ENCODE results near the gene LTBP1.
"Not testable (repeated sequence)": the region's sequence is repeated elsewhere in the genome, so short reads cannot be mapped to it uniquely, and the experiment has no call there.

LTBP1 gene

DNA sequence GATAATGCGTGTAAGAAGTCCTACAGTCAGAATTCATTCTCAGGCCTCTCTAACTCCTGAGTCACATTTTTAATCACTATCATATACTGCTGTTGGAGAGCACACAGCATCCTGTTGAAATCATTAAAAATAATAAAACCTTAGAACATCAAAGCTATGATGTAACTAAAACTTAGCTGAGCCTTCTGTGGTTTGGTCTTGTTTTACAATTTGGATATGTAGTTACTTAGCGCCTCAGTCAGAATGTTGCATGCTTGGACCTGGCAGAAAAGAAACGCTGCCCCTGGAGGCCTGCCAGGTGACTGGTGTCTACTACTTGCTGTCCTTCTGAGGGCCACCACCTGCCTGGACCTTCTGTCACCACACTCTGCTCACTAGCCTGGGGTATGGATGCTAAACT is 268.5 kb downstream of the LTBP1 start:
- in situ Hi-C loops (cut with MboI; ENCODE audit: low sequenced_read_pairs): no loop called here

DNA sequence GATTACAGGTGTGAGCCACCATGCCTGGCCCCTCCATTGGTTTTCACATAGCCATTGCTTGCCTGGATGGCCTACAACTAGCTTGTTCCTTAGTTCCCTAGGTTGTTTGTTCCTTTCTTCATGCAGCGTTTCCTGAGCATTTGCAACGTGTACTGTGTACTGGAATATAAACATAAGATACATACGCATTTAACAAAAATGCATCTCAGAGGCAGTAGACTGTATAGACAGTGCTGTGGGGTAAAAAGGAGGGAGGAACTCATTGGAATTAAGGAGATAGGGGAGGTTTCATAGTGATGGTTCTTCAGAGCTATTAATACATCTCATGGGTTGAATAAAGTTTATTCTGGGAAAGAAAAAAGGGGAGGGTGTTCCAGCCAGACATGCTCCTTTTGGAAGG is 269.2 kb downstream of the LTBP1 start:
- in situ Hi-C loops (cut with MboI; ENCODE audit: low sequenced_read_pairs): no loop called here

DNA sequence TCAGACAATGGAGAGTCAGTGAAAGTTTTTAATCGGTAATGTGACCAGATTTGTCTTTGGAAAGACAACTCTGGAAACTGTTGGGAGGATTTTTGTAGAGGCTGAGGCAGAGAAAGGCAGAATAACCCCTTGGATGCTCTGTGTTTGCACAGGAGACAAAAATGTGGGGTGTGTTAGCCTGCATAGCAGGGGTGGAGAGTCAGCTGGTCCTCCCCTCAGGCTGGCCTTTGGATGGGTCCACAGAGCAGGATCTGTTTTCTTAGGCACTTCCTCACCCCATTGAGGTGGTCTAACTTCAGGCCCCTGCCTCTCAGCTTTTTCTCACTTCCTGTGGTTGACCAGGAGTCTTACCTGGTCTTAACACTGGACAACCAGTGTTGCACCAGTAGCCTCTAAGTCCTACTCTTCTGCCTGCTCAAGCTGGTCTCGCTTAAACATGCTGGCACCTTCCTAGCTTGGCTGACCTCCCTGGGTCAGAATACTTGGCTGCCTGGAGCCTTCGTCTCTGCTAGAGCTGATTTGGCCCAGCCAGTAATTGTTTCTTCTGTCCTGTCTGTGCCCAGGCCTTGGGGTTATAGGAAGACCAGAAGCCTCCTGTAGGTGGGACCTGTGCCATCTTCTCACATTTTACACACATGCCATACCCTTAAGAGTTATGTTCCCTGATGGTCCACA is 269.9 kb downstream of the LTBP1 start:
- in situ Hi-C loops (cut with MboI; ENCODE audit: low sequenced_read_pairs): no loop called here

DNA sequence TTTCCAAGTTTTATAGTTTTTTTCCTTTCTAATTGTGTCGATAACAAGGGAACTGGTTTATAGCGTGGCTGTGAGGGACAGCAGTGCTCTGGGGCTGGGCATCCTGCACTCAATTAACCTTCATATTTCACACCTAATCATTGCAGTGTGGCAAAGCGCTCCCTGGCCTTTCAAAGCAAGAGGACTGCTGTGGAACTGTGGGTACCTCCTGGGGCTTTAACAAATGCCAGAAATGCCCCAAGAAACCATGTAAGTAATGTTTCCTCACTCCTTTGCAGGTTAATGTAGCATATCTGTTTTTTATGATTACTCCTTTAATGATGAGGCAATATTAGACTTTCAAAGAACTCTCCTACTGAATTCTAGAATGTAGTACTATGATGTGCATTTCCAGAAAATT is 270.7 kb downstream of the LTBP1 start:
- in situ Hi-C loops (cut with MboI; ENCODE audit: low sequenced_read_pairs): no loop called here

DNA sequence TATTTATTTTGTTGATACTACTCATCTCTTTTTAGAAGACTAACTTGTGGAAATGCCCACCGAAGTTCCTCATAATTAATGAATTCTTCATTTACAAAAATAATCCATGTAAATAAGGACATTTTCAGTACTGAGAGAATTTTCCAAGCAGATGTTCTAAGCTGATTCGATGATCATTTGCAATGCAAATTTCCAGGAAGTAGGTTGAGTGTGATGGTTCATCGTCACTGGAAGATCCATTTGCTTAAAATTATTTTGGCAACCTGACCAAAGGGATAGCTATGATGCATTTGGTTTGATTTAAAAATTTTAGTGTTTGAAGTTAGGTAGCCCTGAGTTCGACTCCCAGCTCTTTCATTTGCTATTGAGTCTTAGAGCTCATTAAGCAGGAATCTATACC is 272.4 kb downstream of the LTBP1 start:
- in situ Hi-C loops (cut with MboI; ENCODE audit: low sequenced_read_pairs): no loop called here

DNA sequence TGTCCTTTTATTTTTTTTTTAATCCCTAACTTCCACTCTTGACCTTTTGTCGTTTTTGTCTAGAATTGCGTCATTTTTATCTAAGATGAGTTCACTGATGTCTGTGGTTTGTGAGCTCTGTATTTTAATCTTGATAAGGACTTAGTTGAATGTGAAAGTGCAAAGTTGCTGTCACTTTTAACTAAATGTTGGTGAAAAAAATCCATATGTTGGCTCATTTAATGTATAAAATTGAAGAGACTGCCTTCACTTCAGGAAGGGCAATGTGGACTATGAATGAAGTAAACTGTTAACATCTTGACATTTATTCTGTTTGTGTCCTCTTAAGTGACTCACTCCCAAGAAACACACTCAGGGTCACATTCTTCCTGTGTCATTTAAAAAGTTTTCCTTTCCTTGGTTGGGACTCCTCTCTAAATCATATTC is 273.1 kb downstream of the LTBP1 start:
- in situ Hi-C loops (cut with MboI; ENCODE audit: low sequenced_read_pairs): no loop called here

DNA sequence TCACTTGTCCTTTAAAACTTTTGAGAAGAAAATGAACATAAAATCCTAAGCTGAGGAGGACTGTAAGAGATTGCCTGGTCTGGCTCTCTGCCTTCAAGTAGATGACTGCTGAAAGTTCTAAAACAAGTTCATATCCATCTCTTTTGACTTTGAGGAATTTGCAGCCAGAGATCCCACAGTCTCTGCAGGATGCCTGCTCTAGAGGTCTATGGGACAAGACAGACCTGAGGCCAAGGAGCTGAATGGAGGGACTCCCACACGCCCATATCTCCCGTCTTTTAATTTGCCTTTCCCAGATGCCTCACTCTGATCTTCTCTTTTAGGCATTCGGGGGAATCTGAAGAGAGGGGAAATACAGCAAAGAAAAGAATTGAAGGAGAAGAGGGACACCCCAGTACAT is 273.8 kb downstream of the LTBP1 start:
- in situ Hi-C loops (cut with MboI; ENCODE audit: low sequenced_read_pairs): no loop called here

DNA sequence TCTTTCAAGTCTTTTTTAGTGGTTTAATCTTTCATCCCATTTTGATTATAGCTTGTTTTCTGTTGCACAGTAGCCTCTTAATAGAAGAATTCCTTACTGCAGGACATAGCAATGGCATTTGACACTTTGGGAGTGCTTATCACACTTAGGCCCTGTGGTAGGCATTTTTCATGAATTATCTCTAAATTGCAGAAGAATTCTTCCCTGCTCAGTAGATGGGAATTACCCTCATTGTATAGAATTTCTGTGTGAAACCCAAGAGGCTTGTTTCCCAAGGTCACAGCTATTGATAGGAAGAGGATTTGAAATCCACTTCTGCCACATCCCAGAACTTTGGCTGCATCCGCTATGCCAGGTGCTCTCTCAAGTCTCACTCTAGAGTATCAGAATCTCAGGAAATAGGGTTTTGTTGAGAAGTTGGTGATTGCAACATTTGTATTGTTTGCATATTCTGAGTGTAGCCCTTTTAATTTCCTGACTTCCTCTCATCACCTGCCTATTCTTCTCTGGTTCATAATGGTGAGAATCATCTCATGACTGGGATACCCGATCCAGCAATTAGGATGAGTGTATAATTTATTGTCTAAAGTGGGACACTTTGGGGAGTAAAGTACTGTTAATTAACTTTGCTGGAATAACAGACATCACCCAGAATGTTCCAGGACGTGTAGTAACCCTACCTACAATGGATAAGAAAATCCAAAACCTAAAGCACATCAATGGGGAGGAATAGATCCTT is 274.5 kb downstream of the LTBP1 start:
- in situ Hi-C loops (cut with MboI; ENCODE audit: low sequenced_read_pairs): no loop called here

DNA sequence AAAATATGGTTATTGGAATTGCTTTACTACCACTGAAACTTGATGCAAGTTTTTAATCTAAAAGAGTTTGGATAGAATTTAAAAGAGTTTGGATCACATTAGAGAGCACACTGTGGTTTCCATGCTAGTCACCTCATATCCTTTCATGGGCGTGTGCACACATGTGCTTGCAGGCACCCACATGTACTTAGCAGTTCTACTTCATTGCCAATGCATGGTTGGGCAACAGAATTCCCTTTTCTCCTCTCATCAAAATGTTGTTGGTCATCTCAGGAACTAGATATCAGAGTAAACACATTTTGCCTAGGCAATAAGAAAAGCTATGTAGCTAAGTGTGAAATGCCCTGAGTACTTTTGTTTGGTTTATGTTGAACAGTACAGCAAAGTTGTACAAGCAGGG is 275.6 kb downstream of the LTBP1 start:
- in situ Hi-C loops (cut with MboI; ENCODE audit: low sequenced_read_pairs): no loop called here

DNA sequence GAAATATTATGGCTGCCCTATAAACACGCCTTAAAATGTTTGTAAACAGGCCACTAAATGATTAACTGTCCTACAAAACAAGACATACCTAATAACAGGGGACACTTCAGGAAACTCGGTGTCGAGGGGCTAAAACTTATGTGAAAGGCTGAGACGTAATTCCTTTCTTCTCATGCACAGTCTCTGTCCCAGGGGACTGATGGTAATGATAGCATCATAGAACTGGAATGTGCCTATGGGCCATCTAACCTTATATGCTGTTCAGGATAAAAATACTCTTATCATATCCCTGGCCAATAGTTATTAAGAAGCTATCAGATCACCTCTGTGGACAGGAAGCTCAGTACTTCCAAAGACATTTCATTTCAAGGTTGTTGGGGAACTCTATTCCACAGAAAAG is 277.1 kb downstream of the LTBP1 start:
- in situ Hi-C loops (cut with MboI; ENCODE audit: low sequenced_read_pairs): no loop called here

DNA sequence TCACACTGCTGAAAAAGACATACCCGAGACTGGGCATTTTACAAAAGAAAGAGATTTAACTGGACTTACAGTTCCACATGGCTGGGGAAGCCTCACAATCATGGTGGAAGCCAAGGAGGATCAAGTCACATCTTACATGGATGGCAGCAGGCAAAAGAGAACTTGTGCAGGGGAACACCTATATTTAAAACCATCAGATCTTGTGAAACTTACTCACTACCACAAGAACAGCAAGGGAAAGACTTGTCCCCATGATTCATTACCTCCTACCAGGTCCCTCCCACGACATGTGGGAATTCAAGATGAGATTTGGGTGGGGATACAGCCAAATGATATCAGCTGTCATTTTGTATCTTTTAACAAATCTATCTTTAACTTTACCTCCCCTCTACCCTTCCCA is 278.6 kb downstream of the LTBP1 start:
- in situ Hi-C loops (cut with MboI; ENCODE audit: low sequenced_read_pairs): no loop called here

DNA sequence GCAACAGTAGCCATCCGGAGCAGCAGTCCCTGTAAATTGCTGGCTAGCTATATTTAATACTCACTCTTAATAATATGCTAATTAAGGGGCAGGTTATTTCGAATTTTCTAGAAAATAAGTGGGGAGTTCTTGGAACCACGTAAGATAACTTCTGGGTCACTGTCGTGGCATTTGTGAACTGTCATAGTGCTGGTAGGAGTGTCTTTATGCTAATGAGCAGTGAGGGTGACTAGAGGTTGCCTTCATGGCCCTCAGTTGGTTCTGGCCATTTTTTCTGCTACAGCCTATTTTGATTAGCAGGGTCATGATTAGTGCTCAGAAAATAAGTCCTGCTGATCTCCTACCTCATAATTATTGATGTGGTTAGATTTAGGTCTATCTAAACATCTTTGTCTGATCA is 279.8 kb downstream of the LTBP1 start:
- in situ Hi-C loops (cut with MboI; ENCODE audit: low sequenced_read_pairs): no loop called here

DNA sequence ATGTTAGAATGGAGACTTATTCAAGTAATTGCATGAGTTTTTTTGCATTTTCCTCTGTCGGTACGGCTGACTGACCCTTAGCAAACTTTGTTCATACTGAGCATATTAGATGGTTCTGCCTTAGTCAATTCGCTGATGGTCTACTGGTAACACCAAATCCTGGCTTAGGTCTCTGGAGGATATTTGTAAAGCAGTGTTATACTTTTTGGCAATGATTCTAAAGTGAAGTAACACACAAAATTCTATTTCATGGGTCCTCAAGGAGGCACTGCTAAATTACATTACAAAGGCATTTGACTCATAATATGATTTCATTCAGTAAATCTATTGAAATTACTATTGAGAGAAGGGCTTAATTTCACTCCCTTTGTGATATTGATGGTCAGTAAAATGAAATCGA is 282.9 kb downstream of the LTBP1 start:
- in situ Hi-C loops (cut with MboI; ENCODE audit: low sequenced_read_pairs): no loop called here

DNA sequence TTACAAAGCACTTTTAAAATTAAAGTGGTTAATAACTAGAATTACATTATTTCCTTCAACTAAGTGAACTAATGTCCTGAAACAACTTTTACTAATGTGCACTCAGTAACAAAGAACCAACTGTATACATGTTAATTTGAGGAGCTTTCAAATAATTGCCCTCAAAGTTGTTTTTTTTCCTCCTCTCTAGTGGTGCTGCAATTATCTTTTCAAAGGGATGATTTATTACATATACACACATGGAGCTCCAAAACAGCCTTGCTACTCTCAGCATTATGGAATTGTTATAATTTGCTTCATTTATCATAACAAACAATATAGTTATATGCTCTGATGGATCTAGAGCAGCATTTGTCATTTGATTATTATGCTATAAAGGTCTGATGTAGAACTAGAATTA is 283.4 kb downstream of the LTBP1 start:
- in situ Hi-C loops (cut with MboI; ENCODE audit: low sequenced_read_pairs): no loop called here

DNA sequence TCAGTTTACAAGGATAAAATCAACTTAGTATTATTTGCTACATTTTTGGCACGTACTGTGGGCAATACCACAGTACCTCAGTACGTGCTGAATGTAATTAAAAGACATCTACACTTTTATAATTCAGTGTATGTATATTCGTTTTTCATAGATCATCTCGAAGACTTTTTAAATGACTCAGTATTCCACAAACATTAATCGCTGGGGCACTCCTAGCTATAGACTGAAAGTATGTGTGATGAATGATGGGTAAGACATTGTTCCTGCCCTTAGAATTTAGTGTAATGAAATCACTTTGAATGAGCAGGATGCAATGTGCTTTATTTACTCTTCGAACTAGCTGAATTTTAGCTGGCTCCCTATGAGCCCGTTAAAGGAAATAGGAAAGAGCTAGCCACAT is 284.1 kb downstream of the LTBP1 start:
- in situ Hi-C loops (cut with MboI; ENCODE audit: low sequenced_read_pairs): no loop called here

DNA sequence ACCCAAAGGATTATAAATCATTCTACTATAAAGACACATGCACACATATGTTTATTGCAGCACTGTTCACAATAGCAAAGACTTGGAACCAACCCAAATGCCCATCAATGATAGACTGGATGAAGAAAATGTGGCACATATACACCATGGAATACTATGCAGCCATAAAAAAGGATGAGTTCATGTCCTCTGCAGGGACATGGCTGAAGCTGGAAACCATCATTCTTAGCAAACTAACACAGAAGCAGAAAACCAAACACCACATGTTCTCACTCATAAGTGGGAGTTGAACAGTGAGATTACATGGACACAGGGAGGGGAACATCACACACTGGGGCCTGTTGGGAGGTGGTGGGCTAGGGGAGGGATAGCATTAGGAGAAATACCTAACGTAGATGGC is 288.8 kb downstream of the LTBP1 start:
- in situ Hi-C loops (cut with MboI; ENCODE audit: low sequenced_read_pairs): not testable (repeated sequence)

DNA sequence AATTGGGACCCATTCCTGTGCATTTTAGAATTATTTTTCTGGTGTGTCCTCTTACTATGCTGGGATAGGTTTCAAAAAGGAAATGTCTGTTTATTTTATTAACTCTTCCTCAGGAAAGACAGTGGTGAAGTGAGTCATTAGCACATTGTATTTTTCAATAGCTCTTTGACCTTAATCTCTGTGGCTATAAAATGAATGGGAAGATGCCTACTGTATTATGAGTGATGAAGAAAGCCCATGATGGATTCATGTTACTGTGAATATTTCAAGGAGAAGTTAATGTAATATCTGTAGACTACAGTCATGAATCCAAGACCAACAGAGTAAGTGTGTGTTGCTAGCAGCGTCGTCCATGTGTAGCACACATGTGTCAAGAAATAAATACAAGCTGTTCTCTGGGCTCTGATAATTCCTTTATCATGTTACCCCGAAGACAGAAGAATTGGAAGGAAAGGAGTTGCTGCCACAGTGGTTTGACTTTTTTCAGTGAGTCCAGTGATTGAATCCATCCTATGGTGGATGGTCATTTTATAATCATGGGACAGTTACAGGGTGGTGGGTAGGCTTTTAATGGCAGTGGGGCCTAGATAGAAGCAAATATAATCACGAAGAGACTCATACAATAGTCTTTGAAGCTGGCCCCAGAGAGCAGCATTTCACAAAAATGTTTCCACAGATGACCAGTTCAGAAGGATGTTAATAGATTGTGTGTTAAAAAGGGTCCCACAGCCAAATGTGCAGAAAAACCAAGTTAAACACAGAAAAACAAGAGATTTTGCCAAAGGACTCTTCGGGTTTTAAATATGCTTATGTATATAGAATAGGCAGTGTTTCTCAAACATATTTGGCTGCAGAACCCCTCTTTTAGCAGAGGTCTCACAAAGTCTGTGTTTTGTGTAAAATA is 290.0 kb downstream of the LTBP1 start:
- in situ Hi-C loops (cut with MboI; ENCODE audit: low sequenced_read_pairs): no loop called here

DNA sequence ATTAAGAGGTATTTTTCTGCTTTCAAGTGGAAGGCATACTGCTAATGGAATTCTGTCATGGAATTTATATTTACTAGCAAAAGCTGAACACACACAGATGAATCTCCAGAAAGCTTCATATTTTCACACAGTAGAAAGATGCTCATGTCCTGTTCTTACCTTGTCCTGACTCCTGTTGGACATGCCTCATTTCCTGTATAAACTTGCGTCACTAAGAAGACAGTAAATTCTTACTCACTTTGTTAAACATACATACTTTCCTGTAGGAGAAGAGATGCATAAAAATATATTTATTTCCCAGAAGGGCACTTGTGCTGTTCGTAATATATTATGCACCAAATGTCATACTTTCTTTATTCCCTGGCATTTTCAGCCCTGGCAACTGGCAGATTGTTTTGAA is 291.4 kb downstream of the LTBP1 start:
- in situ Hi-C loops (cut with MboI; ENCODE audit: low sequenced_read_pairs): no loop called here

DNA sequence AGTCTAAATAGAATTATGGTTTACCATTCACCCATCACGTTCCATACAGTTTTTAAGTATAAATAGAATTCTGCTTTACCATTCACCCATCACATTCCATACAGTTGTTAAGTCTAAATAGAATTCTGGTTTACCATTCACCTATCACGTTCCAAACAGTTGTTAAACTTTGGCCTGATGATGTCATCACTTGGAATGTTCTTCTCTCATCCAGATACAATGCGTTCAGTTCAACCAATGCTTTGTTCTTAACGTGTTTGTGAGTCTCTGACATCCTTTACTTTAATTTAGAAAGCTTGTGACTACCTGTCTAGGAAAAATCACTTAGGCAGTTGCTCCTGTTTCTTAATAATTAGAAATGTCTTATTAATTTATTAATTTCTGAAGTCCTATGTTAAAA is 293.4 kb downstream of the LTBP1 start:
- in situ Hi-C loops (cut with MboI; ENCODE audit: low sequenced_read_pairs): no loop called here

DNA sequence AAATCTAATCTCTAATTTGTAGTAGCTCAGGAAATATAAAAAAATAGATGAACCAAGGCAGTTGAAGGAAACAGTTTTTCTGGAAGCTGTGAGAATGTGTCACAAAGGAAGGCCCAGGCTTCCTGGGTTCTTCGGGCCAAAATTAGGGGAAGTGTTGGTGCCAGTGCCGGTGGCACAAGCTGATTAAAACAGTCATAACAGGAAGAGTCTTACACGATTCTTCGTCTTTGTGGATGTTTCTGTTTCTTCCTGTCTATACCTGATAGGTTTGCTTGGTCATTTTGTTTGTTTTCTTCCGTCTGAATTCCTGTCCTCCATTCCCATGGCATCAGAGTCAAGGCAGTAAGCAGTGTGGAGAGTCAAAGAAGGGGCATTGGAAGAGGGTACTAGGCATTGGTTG is 294.3 kb downstream of the LTBP1 start:
- in situ Hi-C loops (cut with MboI; ENCODE audit: low sequenced_read_pairs): no loop called here

DNA sequence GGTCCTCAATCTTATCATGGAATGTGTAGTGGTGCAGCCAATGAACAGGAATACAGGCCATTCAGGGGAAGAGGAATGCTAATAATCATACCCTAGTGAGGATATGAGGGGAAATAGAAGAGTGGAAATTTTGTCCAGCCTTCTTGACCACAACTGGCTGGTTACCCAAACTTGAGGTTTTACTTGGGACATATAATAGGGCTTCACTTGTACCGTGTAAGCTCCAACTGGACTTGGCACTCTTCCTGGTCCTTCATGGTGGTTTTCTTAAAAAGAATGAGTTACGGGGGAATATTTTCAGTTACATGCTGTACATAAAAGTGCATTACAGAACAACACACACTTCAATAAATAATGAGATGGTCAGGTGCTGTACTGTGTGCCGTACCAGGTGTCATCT is 294.8 kb downstream of the LTBP1 start:
- in situ Hi-C loops (cut with MboI; ENCODE audit: low sequenced_read_pairs): no loop called here

DNA sequence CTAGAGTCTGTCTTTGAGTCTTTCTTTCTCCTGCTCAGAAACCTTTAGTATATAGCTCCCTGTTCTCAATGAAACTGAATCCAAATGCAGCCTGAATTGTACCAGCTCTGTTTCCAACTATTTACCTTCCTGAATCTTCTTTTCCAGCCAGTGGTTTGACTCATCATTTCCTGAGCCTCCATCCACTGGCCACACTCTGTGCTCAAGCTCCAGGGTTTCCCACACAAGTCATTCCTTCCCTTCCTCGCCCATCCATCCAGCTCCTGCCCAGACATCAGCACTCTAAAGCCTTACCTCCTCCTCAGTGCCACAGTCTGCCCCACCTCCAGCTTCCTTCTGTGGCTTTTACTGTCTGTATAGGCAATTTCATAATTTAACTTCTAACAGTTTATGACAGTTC is 296.1 kb downstream of the LTBP1 start:
- in situ Hi-C loops (cut with MboI; ENCODE audit: low sequenced_read_pairs): no loop called here
